ENCODE results near the gene GPHN.

DNA sequence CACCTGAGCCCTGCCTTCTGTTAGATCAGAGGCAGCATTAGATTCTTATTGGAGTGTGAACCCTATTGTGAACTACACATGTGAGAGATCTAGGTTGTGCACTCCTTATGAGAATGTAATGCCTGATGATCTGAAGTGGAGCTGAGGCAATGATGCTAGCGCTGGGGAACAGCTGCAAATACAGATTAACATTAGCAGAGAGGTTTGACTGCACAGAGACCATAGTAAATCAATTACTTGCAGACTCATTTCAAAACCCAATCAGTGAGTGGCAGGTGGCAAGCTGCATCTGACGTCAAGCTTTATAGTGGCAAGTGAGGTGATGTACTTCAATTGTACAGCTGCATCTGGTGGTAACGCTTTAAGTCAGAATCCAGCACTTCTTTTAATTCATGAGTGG is 141.6 kb downstream of the GPHN start:
- TF ChIP-seq POLR2A (IDR thresholded peaks at IDR 0.05) = no peak
- TF ChIP-seq, protein P1, sequence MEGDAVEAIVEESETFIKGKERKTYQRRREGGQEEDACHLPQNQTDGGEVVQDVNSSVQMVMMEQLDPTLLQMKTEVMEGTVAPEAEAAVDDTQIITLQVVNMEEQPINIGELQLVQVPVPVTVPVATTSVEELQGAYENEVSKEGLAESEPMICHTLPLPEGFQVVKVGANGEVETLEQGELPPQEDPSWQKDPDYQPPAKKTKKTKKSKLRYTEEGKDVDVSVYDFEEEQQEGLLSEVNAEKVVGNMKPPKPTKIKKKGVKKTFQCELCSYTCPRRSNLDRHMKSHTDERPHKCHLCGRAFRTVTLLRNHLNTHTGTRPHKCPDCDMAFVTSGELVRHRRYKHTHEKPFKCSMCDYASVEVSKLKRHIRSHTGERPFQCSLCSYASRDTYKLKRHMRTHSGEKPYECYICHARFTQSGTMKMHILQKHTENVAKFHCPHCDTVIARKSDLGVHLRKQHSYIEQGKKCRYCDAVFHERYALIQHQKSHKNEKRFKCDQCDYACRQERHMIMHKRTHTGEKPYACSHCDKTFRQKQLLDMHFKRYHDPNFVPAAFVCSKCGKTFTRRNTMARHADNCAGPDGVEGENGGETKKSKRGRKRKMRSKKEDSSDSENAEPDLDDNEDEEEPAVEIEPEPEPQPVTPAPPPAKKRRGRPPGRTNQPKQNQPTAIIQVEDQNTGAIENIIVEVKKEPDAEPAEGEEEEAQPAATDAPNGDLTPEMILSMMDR (IDR thresholded peaks at IDR 0.05) = no peak
